ENCODE measurements around the gene TUBA4B. TPM values are rescaled to one million over a fixed set of nuclear protein-coding genes. Genes with fewer than 3 reads are reported as not detected.
"Not testable (repeated sequence)": the region's sequence is repeated elsewhere in the genome, so short reads cannot be mapped to it uniquely, and the experiment has no call there.

The TUBA4B gene
- total RNA-seq, 4 donors from 2014 or later: not detected

GRCh38 chr2:219302412-219302968, 49.4 kb downstream of the TUBA4B start:
- no peak for TF ChIP-seq EP300 (IDR thresholded peaks at IDR 0.05)
- no peak for TF ChIP-seq CTCF (IDR thresholded peaks at IDR 0.05)
- H3K9me3 ChIP-seq: no peaks in the 10 kb centered on the region
- H3K4me3 ChIP-seq: no peak overlapping the region
- no peaks in the 10 kb centered on the region for H3K36me3 ChIP-seq
- 75% methylated on average over 10 to 11 of the region's 11 CpGs for WGBS, 2 donors
- DNase-seq (ENCODE audit: low spot score in 2 of 2): no peak
- H3K27ac ChIP-seq: no peak overlapping the region
- peaks cover 0 to 45% of the 10 kb centered on the region in 2 donors for H3K27me3 ChIP-seq
- peaks cover 0 to 7% (median 0%) of the 10 kb centered on the region in 4 donors for H3K4me1 ChIP-seq

- H3K4me1 ChIP-seq: peaks cover 0 to 12% (median 0%) of the 10 kb centered on the region in 4 donors
- no peaks in the 10 kb centered on the region for H3K9me3 ChIP-seq
- H3K27me3 ChIP-seq: peaks cover 0 to 62% of the 10 kb centered on the region in 2 donors
- TF ChIP-seq POLR2A (IDR thresholded peaks at IDR 0.05) (no peak), CTCF (IDR thresholded peaks at IDR 0.05) (no peak), EP300 (IDR thresholded peaks at IDR 0.05) (no peak)
- H3K27ac ChIP-seq: no peak overlapping the region
- H3K4me3 ChIP-seq: no peak overlapping the region
- H3K36me3 ChIP-seq: no peaks in the 10 kb centered on the region
- no peak for DNase-seq (ENCODE audit: low spot score in 2 of 2)
- WGBS, 2 donors: 57 to 58% methylated on average over 2 of the region's 2 CpGs
Measured at GRCh38 chr2:219304223-219304622, 51.2 kb downstream of the TUBA4B start.

- Histone ChIP-seq H3K4me3 (no peak overlapping the region), H3K4me1 (peaks cover 0 to 12% (median 0%) of the 10 kb centered on the region in 4 donors), H3K27me3 (peaks cover 0 to 71% of the 10 kb centered on the region in 2 donors), H3K36me3 (no peaks in the 10 kb centered on the region), H3K27ac (no peak overlapping the region), H3K9me3 (no peaks in the 10 kb centered on the region)
- DNase-seq (ENCODE audit: low spot score in 2 of 2): no peak
- TF ChIP-seq EP300 (IDR thresholded peaks at IDR 0.05) (no peak), CTCF (IDR thresholded peaks at IDR 0.05) (no peak), POLR2A (IDR thresholded peaks at IDR 0.05) (no peak)
- WGBS, 2 donors: 65 to 82% methylated on average over 1 of the region's 1 CpG
Measured at GRCh38 chr2:219306047-219306446, 53.0 kb downstream of the TUBA4B start.

- Histone ChIP-seq H3K27ac (no peak overlapping the region), H3K27me3 (peaks cover 0 to 63% of the 10 kb centered on the region in 2 donors), H3K9me3 (no peaks in the 10 kb centered on the region), H3K4me3 (no peak overlapping the region), H3K36me3 (no peaks in the 10 kb centered on the region), H3K4me1 (peaks cover 0 to 12% (median 0%) of the 10 kb centered on the region in 4 donors)
- WGBS, 2 donors: 4 to 6% methylated on average over 33 to 44 of the region's 45 CpGs
- TF ChIP-seq CTCF (IDR thresholded peaks at IDR 0.05) (no peak), POLR2A (IDR thresholded peaks at IDR 0.05) (no peak), EP300 (IDR thresholded peaks at IDR 0.05) (no peak)
- no peak for DNase-seq (ENCODE audit: low spot score in 2 of 2)
Measured at GRCh38 chr2:219308142-219309101, 55.4 kb downstream of the TUBA4B start.

GRCh38 chr2:219309278-219309677, 56.2 kb downstream of the TUBA4B start, which contains the start of gene PTPRN:
TSS of gene PTPRN (minus strand) at chr2:219309401. CDS start at chr2:219309332, 69 bp downstream.
- DNase-seq (ENCODE audit: low spot score in 2 of 2): no peak
- peaks cover 0 to 12% (median 0%) of the 10 kb centered on the region in 4 donors for H3K4me1 ChIP-seq
- H3K4me3 ChIP-seq: no peak within 1 kb of the TSS
- H3K9me3 ChIP-seq: no peaks in the 10 kb centered on the region
- H3K27ac ChIP-seq: no peak within 1 kb of the TSS
- TF ChIP-seq CTCF (IDR thresholded peaks at IDR 0.05): no peak
- H3K27me3 ChIP-seq: peaks cover 0 to 57% of the 10 kb centered on the region in 2 donors
- WGBS, 2 donors: 1 to 2% methylated on average over 16 to 36 of the region's 37 CpGs
- H3K36me3 ChIP-seq: no peaks in the 10 kb centered on the region

- H3K36me3 ChIP-seq; DNase-seq (ENCODE audit: low spot score in 2 of 2); H3K9me3 ChIP-seq; H3K4me3 ChIP-seq; H3K27ac ChIP-seq: not testable (repeated sequence)
- H3K27me3 ChIP-seq: peaks cover 0 to 35% of the 10 kb centered on the region in 2 donors
- H3K4me1 ChIP-seq: peaks cover 0 to 12% (median 0%) of the 10 kb centered on the region in 4 donors
- WGBS, 2 donors: 91 to 94% methylated on average over 29 to 48 of the region's 49 CpGs
Measured at GRCh38 chr2:219312683-219313263, 59.7 kb downstream of the TUBA4B start.

Data from tibial nerve (tissue), 4 donors.